NCI-H1105 (cell line): ENCODE measurements around the gene RHOBTB3.
"Not testable (repeated sequence)": the region's sequence is repeated elsewhere in the genome, so short reads cannot be mapped to it uniquely, and the experiment has no call there.

Experiments
- DNase-seq: peaks from one replicate; lab custom pipeline; 2025; lab: John Stamatoyannopoulos, UW

RHOBTB3 gene

GRCh38 chr5:95800553-95800952 is 69.4 kb downstream of the RHOBTB3 start:
- no peak for DNase-seq

- no peak for DNase-seq
Observed at GRCh38 chr5:95801532-95801931, 70.4 kb downstream of the RHOBTB3 start.

DNA sequence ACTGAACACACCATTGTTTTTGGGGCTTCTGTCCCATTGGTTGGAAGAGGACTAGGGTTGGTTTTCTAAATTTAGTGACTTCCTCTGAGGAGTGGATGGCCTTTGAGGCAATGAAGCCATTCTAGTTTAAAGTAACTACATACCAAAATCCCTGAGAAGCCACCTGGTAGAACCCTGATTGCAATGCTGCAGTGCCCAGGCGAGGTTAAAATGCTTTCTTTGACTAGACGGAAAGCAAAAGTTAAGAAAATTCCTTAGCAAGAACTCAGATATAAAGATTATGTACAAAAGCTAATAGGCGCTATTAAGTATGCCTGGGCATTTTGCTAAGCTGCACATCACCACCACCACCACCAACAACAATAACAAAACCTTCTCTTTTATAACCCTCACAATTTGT is 70.8 kb downstream of the RHOBTB3 start:
- no peak for DNase-seq

- DNase-seq = no peak
Observed at GRCh38 chr5:95803271-95804148, 72.4 kb downstream of the RHOBTB3 start.

DNA sequence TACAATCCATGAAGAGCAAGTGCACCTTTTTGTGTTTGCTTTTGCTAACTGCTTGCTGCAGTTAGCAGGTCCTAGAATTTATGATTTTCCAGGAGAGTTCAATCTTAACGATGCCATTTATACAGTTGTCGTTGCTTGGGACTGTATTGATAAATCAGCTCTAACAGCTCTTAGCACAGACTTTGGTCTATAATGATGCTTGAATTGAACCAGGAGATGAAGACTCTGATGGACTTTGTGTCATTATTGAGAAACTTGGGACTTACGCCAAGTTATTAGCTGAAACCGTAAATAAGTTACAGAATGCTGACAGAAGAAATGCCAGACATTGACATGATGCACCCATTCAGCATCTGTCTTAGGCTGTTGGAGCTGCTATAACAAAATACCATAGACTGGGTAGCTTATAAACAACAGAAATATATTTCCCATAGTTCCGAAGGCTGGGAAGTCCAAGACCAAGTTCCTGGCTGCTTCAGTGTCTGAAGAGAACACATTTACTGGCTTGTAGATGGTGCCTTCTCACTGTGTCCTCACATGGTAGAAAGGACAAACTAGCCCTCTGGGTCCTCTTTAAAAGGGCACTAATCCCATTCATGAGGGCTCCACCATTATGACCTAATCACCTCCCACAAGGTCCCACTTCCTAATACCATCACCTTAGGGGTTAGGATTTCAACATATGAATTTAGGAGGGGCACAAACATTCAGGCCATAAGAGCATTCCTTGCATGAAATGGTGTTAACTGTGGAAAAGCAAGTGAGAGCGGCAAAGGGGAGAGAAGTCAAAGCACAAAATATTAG is 73.8 kb downstream of the RHOBTB3 start:
- DNase-seq = no peak

- DNase-seq = no peak
Observed at GRCh38 chr5:95806687-95807086, 75.6 kb downstream of the RHOBTB3 start.

DNA sequence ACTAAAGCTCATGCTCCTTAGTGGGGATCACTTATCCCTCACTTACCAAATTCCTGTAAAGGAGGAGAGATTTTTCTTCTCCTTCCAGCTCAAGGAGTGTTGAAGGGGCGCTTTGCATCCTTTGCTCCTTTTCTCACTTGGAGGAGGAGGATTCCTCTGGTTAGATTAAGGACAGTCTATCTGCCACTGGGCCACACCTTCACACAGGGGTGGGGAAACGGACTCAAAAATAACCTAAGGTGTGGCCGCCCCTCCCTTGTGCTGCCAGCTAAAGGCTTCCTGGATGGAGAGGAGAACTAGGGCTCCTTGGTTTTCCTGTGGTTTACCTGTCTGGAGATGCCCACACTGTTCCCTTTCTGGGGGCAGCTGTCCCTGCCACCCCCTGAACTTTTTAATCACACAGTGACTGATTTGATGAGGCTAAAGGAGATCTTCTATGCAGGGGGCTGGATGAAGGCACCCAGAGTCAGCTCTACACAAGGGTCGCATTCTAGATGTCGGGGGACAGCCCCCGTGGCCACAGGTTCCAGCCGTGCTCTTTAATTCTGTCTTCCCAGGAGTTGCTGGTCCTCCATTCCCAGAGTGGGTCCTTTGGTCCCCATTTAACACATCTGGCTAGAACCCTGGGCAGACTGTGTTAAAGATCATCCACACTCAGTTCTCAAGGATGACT is 77.0 kb downstream of the RHOBTB3 start:
- DNase-seq = no peak

DNA sequence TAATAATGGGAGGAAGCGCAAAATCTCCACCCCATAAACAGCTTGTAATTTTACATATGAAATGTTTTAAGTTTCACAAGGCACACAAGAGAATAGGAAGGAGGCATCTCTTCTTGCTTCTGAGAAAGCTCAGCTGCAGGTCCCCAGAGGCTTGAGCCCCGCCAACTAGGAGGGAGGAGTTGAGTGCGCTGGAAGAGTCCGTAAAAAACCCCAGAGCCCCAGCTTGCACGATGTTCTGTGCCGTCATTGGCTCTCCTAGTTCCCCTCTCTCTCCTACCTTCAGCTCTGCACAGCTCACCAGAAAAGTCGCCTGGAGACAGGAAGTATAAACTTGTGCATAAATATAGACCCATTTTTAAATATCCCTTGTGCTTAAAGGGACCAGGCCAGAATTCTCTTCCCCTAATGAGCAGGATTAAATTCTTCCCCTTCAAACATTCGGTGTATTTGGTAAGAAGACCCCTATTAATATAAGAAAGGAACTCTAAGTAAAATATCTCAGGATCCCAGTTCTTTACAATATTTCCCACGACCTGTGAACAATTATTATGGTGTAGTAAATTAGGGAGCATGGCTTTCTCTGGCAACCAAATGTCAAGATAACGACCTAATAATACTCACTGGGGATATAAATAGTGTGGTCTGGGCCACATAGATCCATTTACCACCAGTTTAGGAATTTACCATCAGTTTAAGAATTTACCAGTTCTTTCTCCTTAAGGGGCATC is 77.7 kb downstream of the RHOBTB3 start:
- DNase-seq = no peak

- no peak for DNase-seq
Observed at GRCh38 chr5:95809414-95809960, 78.4 kb downstream of the RHOBTB3 start.

DNA sequence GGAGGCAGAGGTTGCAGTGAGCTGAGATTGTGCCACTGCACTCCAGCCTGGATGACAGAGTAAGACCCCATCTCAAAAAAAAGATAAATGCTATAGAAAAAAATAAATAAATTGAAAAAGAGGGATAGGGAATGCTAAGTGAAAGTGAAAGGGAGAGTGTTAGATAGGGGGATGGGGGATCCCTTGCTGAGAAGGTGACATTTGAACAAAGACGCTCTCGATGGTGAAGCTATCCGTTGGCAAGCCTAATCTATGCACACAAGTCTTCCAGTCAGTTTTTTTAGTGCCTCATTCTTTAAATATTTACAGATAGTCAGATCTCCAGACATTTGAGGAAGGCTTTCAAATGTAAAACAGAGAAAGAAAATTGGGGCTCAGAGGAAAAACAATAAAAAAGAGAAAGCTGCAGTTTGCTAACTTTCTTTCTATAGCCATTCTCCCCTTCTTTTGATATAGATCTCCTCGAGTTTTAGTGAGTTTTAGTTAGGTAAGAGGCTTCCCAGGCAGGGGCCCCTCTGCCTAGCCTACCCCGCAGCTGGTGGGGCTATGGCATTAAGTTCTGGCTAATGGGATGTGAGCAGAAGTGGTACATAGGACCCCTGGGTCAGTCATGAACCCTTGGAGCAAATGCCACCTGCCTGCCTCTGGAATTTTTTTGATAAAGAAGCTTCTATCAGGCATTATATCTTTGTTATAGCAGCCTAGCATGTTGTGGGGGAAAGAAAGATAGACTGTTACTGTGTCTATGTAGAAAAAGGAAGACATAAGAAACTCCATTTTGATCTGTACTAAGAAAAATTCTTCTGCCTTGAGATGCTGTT is 79.4 kb downstream of the RHOBTB3 start:
- no peak for DNase-seq

DNA sequence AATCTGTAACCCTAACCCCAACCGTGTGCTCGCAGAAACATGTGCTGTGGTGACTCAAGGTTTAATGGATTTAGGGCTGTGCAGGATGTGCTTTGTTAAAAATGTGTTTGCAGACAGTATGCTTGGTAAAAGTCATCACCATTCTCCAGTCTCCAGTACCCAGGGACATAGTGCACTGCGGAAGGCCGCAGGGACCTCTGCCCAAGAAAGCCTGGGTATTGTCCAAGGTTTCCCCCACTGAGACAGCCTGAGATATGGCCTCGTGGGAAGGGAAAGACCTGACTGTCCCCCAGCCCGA is 79.9 kb downstream of the RHOBTB3 start:
- not testable (repeated sequence) for DNase-seq

GRCh38 chr5:95811461-95812073 is 80.4 kb downstream of the RHOBTB3 start:
- DNase-seq = not testable (repeated sequence)

- no peak for DNase-seq
Observed at GRCh38 chr5:95812074-95812471, 80.9 kb downstream of the RHOBTB3 start.

- DNase-seq = not testable (repeated sequence)
Observed at GRCh38 chr5:95813035-95813434, 81.9 kb downstream of the RHOBTB3 start.

DNA sequence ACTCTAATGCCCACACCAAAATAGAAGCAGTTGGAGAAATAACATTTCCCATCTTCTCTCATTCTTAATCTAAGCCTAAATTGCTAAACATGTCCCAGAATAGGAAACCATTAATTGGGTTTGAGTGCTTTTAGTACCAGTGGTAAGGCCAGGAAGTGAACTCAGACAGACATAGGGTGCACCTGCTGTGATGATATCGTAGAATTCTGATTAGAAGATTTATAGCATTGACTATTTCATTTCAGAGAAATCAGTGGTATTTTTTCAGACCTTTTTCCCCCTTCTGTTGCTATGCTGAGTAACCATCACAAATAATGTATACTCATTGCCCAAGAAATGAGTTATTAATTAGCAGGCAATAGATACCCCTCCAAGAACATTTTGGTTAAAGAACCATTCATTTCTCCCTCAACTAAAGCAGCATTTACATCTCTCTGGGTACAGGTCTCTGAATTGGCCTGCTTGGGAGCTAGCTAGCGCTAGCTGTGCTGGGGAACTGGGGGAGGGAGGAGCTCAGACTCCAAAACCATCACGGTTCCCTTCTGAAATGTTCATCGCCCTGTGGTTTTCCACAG is 84.1 kb downstream of the RHOBTB3 start:
- no peak for DNase-seq

DNA sequence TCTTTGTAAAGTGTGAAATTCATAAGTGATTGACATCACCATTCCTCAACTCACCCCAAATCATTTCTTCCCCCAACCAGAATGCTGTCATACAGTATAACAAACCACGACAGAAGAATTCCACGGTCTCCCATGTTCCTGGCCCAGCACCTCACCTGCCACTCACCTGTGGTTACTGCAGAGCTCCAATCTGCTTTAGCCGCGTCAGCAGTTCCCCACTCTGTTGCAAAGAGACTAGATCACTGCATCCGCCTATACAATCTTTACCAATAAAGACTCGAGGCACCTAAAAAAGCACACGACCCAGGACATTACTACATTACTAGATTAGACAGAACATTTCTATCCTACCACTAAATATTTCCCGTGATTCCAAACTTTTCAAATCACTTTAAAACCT is 85.2 kb downstream of the RHOBTB3 start:
- no peak for DNase-seq

- no peak for DNase-seq
Observed at GRCh38 chr5:95816776-95817175, 85.6 kb downstream of the RHOBTB3 start.

GRCh38 chr5:95817430-95817829 is 86.3 kb downstream of the RHOBTB3 start:
- DNase-seq = no peak

GRCh38 chr5:95818181-95819147 is 87.3 kb downstream of the RHOBTB3 start:
- no peak for DNase-seq
